GDM1 (cell line): Measurements from ENCODE around the gene ZNF396.

Experiments
- DNase-seq: peaks from one replicate; lab custom pipeline; 2025; lab: John Stamatoyannopoulos, UW

The ZNF396 gene

DNA sequence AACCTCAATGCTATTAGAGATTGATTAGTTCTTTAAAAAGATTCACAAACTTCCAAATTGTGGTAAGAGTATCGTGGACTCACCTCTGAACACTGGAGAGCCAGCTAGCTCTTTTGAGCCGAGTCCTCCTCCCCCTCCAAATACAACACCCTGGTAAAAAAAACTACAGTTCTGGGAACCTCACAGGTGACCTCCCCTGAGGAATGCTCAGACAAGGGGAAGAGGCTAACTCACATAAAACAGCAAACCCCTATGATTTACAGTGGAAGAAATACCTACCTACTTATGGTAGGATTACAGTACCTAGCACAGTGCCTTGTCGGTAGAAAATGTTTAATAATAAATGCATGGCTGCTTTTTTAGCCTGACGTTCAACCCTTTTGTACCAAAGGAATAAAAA is 41.3 kb downstream of the ZNF396 start:
- DNase-seq = no peak

DNA sequence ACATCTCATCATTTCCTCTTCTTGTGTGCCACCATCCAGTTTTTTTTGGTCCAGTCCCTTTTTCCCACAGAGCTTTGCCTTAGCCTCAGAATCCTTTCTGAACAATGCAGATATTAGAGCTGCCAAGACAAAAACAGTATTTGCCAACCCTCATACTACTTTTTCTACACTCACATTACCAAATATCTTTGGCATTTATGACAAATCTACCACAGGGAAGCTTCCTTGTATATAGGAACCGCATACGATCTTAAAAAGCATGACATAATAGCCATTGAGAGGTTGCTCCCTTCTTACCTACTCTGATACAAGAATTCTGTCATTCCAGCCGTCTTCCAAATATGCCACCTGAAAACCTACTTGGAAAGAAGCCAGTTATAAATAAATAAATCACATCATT is 42.3 kb downstream of the ZNF396 start:
- DNase-seq = no peak

DNA sequence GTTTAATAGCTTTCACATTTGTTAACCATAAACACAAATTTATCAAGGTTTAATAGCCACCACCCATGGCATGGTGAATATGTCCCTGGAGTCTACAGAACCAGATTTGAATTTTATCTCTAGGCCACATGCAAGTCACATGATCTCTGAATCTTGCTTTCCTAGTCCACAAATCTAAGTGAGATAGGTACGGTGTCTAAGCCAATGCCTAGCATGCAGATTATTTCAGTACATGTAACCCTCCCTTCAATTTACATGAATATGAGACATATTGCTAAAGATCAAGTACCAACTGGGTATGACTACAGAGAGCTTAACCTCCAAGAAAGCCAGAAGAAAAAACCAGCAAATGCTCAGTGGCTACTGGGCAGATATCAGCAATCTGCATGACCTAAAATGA is 42.9 kb downstream of the ZNF396 start:
- no peak for DNase-seq

DNA sequence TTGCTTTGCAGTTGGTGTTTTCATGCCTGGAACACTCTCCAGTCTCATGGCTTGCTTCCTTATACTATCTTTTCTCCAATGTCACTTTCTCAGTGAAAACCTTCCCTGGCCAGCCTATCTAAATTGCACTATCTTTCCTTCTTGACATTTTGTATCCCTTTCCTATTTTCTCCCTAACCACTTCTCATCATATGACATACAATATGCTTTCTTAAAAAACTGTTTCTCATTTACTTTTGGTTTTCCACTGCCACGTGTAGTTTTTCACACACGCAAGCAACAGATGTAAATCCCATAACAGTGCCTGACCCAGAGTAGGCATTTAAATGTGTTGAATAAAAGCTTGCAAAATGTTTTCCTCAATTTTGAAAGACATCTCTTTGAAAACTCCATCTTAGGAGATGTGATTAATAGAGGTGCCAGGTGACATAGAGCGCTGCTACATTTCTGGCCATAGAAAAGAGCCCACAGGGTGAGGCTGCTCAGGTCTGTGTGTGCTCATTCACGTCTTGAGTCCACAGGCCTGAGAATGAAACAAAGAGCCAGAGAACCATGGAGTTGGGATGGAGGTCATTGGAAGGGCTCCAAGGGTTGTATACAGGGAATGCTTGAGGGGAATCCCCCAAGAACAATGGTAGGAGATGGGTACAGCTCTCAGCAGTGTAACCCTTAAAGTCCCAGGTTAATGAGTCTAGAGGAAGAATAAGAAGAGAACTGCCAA is 45.6 kb downstream of the ZNF396 start:
- no peak for DNase-seq

DNA sequence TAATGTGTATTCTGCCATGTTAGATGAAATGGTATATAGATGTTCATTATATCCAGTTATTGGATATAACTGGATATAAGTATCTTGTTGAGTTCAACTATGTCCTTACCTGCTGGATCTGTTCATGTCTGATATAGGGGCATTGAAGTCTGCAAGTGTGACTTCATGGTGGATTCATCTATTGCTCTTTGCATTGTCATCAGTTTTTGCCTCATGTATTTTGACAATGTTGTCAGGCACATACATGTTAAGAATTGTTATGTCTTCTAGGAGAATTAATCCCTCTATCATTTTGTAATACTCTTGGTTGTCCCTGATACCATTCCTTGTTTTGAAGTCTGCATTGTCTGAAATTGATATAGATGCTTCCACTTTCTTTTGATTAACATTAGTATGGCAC is 48.3 kb downstream of the ZNF396 start:
- DNase-seq = no peak

DNA sequence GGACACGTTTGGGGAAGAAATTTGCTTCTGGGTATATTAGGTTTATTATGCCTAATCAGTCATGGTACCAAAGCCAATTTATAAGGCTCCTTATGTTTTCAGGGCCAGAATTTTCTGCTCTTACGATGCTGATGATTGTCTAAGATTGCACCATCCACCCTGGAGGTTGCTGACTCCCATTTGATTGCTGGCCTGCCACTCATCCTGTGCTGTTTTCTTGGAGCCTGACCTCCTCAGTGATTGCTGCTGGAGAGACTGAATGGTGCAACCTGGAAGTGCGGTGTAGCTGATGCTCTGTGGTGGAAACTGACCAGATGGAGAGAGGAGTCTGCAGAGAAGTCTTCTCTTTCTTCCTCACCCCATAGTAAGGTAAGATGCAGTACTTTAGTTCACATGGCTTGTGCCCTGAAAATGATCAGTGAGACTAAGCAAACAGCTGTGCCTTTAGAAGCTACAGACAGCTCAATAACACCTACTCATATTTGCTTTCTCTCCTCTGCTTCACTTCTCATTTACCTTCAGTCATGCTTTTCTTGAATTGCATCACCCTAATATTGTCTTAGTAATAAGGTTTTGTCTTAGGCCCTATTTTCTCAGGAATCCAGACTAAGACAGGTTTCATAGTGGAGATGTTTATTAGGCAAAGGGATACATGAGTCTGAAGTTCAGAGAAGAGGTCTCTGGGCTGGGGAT is 50.3 kb downstream of the ZNF396 start:
- no peak for DNase-seq

DNA sequence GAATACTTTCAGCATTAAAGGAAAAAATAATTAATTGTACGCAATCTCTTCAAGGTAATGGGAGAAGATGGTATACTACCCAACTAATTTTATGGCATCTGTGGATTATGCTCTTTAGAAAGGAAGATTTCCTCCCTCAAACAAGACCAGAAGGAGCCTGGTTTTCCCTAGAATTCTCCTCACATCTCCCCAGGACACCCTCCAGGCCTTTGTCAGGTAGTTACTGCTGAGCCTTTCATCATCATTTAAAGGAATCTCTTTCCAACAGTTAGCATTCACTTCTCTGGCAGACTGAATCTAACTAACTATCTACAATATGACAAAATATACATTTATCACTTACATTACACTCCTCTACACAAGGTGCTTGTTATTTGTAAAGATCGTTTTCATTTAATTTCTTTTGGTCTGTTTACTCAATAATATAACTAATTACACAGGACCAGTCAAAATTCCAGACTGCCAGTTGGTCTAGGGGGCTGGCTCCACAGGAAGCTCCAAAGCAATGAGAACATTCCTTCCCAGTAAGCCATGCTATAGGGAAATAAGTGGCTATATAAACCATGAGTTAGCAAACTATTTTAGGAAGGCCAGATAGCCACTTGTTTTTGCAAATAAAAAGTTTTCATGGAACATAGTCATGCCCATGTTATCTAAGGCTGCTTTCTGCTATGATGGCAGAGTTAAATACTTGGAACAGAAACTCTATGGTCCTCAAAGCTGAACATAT is 52.0 kb downstream of the ZNF396 start:
- no peak for DNase-seq

DNA sequence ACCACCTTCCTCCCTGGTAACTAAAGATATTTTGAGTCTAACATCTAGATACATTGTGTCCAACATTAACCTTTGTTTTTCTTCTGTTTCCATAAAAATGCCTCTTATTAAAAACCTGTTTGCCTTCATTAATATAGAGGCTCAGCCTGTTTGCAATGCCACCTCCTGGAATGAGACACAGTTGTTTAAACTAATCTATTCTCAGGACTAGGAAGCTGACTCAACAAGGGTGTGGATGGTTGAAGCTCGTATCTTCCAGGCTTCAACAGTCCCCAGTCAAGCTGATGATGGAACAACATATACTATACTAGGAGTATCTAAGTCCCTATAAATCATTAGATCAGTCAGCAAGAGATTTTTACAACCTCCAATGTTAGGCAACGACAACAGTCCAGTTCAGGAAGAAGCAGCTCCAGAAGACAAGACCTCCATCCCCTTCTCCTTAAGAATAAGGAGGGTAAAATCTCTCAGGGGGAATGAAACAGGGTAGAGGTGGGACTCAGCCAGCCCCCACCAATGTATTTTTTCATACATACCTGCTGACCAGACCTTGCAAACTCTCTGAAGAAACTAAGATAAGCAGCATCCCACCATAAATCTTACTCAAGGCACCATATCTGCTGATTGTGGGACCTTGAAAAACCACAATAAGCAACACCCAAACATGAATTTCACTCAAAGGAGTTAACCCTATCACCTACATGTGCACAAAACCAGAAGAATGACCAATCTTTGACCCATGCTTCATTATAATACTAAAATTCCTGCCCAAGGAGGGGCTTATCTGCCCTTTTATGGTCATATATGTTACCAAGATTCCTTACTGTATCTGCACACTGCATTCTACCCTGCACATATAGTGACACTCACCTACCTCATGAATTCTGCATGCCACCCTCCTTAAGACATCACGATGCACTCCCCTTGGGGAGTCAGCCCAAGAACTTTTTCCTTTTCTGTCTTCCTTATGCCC is 54.4 kb downstream of the ZNF396 start:
- DNase-seq = no peak
